Measurements from ENCODE around the gene BCAP29. TPM values are rescaled to one million over a fixed set of nuclear protein-coding genes. Genes with fewer than 3 reads are reported as not detected.
A peak's percentile ranks its signal among the peaks of the same experiment; 100 is the strongest.

Gene BCAP29
- total and polyA plus RNA-seq, 9 of the 15 experiments (the other 6 are each of a cell fraction or from before 2014, with no cell fraction given), result 63.4 to 137 (median 79.7) TPM

DNA sequence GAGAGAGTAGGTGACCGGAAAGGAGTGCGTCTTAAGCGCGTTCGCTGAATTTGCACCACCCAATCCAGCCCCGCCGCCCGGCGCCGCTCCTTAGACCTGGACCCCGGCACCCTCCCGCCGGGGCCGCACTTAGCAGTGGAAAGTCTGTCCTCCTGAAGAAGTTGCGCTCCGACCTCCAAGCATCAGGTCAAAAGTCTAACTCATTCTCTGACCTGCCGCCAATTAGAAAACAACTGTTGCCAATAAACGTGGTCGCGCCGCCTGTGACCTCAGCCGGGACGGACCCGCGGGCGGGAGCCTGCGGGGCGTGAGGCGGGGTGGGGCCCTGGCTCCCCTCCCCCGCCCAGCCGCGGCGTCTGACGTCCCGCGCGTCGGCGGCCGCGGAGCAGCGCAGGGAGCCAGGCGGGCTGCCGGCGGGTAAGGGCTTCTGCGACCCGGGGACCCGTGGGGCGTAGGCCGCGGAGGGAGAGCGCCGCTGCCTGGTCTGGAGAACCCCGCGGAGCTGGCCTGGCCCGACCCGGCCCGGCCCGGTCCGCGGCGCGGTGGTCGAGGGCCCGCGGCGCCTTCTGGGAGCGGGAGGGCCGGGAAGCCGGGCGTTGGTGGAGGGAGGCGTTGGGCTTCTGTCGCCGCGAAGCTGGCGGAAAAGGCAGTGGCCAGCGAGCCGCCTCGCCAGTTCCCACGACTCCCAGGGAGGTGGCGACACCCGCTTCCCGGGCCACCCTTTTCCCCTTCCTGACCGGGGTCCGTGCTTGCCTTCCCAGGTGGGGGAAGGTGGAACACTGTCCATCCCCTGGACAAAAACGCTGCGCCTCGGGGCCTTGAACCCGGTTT lies at the start of gene BCAP29 (continued):
- TF ChIP-seq, protein P1, sequence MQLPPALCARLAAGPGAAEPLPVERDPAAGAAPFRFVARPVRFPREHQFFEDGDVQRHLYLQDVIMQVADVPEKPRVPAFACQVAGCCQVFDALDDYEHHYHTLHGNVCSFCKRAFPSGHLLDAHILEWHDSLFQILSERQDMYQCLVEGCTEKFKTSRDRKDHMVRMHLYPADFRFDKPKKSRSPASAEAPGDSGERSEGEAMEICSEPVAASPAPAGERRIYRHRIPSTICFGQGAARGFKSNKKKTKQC (CRISPR knock-in tag; IDR thresholded peaks at IDR 0.05), result no peak
- TF ChIP-seq PHB (CRISPR knock-in tag; IDR thresholded peaks at IDR 0.05), result no peak
- no peak for TF ChIP-seq MEF2D (tag; conservative IDR thresholded peaks at IDR 0.05; ENCODE audit: low read depth)
- TF ChIP-seq, protein P2, sequence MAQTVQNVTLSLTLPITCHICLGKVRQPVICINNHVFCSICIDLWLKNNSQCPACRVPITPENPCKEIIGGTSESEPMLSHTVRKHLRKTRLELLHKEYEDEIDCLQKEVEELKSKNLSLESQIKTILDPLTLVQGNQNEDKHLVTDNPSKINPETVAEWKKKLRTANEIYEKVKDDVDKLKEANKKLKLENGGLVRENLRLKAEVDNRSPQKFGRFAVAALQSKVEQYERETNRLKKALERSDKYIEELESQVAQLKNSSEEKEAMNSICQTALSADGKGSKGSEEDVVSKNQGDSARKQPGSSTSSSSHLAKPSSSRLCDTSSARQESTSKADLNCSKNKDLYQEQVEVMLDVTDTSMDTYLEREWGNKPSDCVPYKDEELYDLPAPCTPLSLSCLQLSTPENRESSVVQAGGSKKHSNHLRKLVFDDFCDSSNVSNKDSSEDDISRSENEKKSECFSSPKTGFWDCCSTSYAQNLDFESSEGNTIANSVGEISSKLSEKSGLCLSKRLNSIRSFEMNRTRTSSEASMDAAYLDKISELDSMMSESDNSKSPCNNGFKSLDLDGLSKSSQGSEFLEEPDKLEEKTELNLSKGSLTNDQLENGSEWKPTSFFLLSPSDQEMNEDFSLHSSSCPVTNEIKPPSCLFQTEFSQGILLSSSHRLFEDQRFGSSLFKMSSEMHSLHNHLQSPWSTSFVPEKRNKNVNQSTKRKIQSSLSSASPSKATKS (CRISPR knock-in tag; IDR thresholded peaks at IDR 0.05), result no peak
- TF ChIP-seq PML (IDR thresholded peaks at IDR 0.05; ENCODE audit: low read length), result peak; percentile 83
- TF ChIP-seq, protein P3, sequence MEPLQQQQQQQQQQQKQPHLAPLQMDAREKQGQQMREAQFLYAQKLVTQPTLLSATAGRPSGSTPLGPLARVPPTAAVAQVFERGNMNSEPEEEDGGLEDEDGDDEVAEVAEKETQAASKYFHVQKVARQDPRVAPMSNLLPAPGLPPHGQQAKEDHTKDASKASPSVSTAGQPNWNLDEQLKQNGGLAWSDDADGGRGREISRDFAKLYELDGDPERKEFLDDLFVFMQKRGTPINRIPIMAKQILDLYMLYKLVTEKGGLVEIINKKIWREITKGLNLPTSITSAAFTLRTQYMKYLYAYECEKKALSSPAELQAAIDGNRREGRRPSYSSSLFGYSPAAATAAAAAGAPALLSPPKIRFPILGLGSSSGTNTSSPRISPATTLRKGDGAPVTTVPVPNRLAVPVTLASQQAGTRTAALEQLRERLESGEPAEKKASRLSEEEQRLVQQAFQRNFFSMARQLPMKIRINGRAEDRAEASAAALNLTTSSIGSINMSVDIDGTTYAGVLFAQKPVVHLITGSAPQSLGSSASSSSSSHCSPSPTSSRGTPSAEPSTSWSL (CRISPR knock-in tag; IDR thresholded peaks at IDR 0.05; ENCODE audit: borderline replicate concordance), result peak; percentile 72; the same call in 1 of the 2 replicates
- TF ChIP-seq, protein P4, sequence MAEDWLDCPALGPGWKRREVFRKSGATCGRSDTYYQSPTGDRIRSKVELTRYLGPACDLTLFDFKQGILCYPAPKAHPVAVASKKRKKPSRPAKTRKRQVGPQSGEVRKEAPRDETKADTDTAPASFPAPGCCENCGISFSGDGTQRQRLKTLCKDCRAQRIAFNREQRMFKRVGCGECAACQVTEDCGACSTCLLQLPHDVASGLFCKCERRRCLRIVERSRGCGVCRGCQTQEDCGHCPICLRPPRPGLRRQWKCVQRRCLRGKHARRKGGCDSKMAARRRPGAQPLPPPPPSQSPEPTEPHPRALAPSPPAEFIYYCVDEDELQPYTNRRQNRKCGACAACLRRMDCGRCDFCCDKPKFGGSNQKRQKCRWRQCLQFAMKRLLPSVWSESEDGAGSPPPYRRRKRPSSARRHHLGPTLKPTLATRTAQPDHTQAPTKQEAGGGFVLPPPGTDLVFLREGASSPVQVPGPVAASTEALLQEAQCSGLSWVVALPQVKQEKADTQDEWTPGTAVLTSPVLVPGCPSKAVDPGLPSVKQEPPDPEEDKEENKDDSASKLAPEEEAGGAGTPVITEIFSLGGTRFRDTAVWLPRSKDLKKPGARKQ (CRISPR knock-in tag; IDR thresholded peaks at IDR 0.05), result no peak
- peak; percentile 90 for TF ChIP-seq PHF20 (IDR thresholded peaks at IDR 0.05; ENCODE audit: partially characterized antibody)
- peak; percentile 13; the same call in 1 of the 2 replicates for TF ChIP-seq SLC30A9 (CRISPR knock-in tag; IDR thresholded peaks at IDR 0.05)
- TF ChIP-seq CBX3 (IDR thresholded peaks at IDR 0.05; ENCODE audit: borderline replicate concordance in 1 of 2, low read length in 2 of 2), result peak in 1 of 2 experiments; percentile 33; a peak in 1 of 3 replicates
- no peak for TF ChIP-seq ZNF75A (CRISPR knock-in tag; IDR thresholded peaks at IDR 0.05)
- no peak for TF ChIP-seq FOS (IDR thresholded peaks at IDR 0.05; ENCODE audit: extremely low read depth, insufficient read length)
- TF ChIP-seq, protein P5, sequence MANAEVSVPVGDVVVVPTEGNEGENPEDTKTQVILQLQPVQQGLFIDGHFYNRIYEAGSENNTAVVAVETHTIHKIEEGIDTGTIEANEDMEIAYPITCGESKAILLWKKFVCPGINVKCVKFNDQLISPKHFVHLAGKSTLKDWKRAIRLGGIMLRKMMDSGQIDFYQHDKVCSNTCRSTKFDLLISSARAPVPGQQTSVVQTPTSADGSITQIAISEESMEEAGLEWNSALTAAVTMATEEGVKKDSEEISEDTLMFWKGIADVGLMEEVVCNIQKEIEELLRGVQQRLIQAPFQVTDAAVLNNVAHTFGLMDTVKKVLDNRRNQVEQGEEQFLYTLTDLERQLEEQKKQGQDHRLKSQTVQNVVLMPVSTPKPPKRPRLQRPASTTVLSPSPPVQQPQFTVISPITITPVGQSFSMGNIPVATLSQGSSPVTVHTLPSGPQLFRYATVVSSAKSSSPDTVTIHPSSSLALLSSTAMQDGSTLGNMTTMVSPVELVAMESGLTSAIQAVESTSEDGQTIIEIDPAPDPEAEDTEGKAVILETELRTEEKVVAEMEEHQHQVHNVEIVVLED (CRISPR knock-in tag; IDR thresholded peaks at IDR 0.05), result peak; percentile 97
- TF ChIP-seq SUPT5H (IDR thresholded peaks at IDR 0.05), result peak; percentile 87
- TF ChIP-seq MCM2 (IDR thresholded peaks at IDR 0.05; ENCODE audit: low read depth), result no peak
- TF ChIP-seq ZNF232 (CRISPR knock-in tag; IDR thresholded peaks at IDR 0.05), result 0 out of 2 replicates have a peak, but pooled peaks have one; percentile 53
- TF ChIP-seq ELF1 (tag; IDR thresholded peaks at IDR 0.05), result peak; percentile 65
